IgD-negative memory B cell (primary cell): Measurements from ENCODE around the gene BICRAL. TPM values are rescaled to one million over a fixed set of nuclear protein-coding genes. Genes with fewer than 3 reads are reported as not detected.
"Not testable (repeated sequence)": the region's sequence is repeated elsewhere in the genome, so short reads cannot be mapped to it uniquely, and the experiment has no call there.

Experiments used
- H3K27ac Mint-ChIP-seq, 3 donors: one replicate each; pipeline ENCODE4 v1.8.0; 2020 to 2022; ENCODE audit warnings: mild to moderate bottlenecking in 3 of 3, mixed read lengths in 3 of 3, moderate library complexity in 1 of 3
- H3K27me3 Mint-ChIP-seq: one replicate; pipeline ENCODE4 v1.8.0; 2021; ENCODE audit warnings: mixed read lengths
- H3K36me3 Mint-ChIP-seq: one replicate; pipeline ENCODE4 v1.8.0; 2020; ENCODE audit warnings: mild to moderate bottlenecking, mixed read lengths
- H3K4me1 Mint-ChIP-seq, 3 donors: one replicate each; pipeline ENCODE4 v1.8.0; 2020 to 2022; ENCODE audit warnings: mixed read lengths in 3 of 3, mild to moderate bottlenecking in 1 of 3
- H3K4me3 Mint-ChIP-seq, 4 donors: one replicate each; pipeline ENCODE4 v1.8.0; 2020 to 2022; ENCODE audit warnings: mild to moderate bottlenecking in 4 of 4, mixed read lengths in 4 of 4, moderate library complexity in 3 of 4
- H3K9me3 Mint-ChIP-seq, 3 donors: one replicate each; pipeline ENCODE4 v1.8.0; 2020 to 2021; ENCODE audit warnings: mixed read lengths in 3 of 3, mild to moderate bottlenecking in 1 of 3
- polyA plus RNA-seq: library from polyadenylated mRNA; unstranded; fragments of 300-500 nt; fragmentation: Illumina TruSeq; gene quantifications from one replicate; pipeline ENCODE4 v1.2.3, GENCODE V29; 2021

The BICRAL gene
- polyA plus RNA-seq, 1 donor from 2014 or later = 4.7 TPM

DNA sequence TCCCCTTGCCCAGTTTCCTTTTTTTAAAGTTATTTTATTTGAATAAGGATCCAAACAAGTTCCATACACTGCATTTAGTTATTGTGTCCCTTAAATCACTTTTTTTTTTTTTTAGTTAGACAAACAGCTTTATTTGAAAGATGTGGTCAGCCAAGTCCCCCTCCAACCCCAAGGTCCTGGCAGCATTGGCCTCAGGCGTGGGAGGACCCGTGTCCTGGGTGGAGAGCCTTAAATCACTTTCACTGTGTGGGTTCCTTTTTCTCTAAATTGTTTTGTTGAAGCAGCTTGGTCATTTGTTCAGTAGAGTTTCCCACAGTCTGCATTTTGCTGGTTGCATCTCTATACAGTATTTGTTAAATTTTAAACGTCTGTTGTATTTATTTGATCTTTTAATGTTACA is 30.8 kb upstream of the BICRAL start:
- Mint-ChIP-seq H3K36me3 (no peaks in the 10 kb centered on the region), H3K27ac (peak overlapping the region in 1 of 3 donors; percentile 39), H3K9me3 (no peaks in the 10 kb centered on the region), H3K27me3 (no peaks in the 10 kb centered on the region), H3K4me1 (peaks cover 10 to 23% (median 22%) of the 10 kb centered on the region in 3 donors), H3K4me3 (no peak overlapping the region)

DNA sequence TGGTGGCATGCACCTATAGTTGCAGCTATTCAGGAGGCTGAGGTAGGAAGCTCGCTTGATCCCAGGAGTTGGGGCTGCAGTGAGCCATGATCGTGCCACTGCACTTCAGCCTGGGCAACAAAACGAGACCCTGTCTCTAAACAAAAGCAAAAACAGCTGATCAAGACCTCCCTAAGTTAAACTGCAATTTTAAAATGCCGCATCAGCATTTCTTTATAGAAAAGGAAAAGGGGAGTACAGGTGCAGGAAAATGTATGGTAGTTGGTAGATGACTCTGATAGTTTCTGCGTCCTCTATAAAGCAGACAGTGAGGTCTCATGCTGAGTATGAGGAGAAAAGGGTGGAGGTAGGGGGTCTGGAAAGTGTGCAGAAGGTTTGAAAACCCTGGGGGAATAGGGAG is 27.1 kb upstream of the BICRAL start:
- H3K36me3 Mint-ChIP-seq = peaks cover 3% of the 10 kb centered on the region

DNA sequence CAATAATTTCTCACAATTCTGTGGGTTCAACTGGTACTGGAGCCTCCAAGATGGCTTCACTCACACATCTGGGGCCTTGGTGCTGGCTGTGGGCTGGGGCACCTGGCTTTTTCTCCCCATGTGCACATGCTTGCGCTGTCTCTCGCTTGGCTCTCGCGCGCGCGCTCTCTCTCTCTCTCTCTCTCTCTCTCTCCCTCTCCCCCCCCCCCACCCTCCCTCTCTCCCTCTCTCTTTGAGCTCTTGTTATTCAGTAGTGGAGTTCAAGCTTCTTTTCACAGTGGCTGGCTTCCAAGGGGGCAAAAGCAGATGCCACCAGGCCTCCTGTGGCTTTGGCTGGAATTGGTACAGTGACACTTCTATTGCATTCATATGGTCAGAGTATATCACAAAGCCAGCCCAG is 25.1 kb upstream of the BICRAL start:
- H3K4me1 Mint-ChIP-seq = peaks cover 11 to 15% (median 11%) of the 10 kb centered on the region in 3 donors
- no peak overlapping the region for H3K4me3 Mint-ChIP-seq
- H3K9me3 Mint-ChIP-seq = no peaks in the 10 kb centered on the region
- peaks cover 3% of the 10 kb centered on the region for H3K36me3 Mint-ChIP-seq
- H3K27me3 Mint-ChIP-seq = no peaks in the 10 kb centered on the region
- H3K27ac Mint-ChIP-seq = no peak overlapping the region

More for the DNA sequence above, 27.1 kb upstream of the BICRAL start:
- no peaks in the 10 kb centered on the region for H3K9me3 Mint-ChIP-seq
- no peak overlapping the region for H3K27ac Mint-ChIP-seq
- no peaks in the 10 kb centered on the region for H3K27me3 Mint-ChIP-seq
- H3K4me3 Mint-ChIP-seq = no peak overlapping the region
- peaks cover 11 to 15% (median 11%) of the 10 kb centered on the region in 3 donors for H3K4me1 Mint-ChIP-seq

DNA sequence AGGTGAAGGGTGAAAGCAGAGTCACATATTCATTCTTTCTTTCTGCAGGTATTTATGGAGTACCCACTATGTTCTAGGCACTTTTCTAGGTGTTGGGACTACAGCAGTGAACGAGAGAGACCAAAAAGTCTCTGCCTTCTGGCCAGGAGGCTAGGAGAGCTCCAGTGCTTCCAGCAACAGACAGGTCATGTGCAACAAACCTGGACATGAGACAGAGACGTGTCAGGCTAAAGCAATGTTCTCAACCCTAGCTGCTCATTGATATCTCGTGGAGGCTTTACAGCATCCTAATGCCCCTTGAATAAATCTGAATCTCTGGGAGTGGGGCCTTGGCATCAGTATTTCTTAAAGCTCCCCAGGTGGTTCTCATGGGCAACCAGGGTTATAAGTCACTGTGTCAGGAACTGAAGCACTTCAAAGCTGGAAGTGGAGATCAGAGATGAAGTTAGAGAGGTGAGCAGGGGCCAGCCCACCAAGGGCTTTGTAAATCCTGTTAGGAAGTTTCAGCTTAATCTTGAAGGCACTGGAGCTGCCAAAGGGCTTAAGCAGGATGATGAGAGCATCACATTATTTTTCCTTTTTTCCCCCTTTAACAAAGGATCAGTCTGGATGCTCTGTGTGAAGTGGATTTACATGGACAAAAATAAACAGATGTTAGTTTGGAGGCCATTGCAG is 23.0 kb upstream of the BICRAL start:
- Mint-ChIP-seq H3K4me3 (no peak overlapping the region), H3K4me1 (peaks cover 6 to 13% (median 11%) of the 10 kb centered on the region in 3 donors), H3K9me3 (no peaks in the 10 kb centered on the region), H3K27me3 (no peaks in the 10 kb centered on the region), H3K27ac (peak overlapping the region in 1 of 3 donors; percentile 48), H3K36me3 (peaks cover 3% of the 10 kb centered on the region)

DNA sequence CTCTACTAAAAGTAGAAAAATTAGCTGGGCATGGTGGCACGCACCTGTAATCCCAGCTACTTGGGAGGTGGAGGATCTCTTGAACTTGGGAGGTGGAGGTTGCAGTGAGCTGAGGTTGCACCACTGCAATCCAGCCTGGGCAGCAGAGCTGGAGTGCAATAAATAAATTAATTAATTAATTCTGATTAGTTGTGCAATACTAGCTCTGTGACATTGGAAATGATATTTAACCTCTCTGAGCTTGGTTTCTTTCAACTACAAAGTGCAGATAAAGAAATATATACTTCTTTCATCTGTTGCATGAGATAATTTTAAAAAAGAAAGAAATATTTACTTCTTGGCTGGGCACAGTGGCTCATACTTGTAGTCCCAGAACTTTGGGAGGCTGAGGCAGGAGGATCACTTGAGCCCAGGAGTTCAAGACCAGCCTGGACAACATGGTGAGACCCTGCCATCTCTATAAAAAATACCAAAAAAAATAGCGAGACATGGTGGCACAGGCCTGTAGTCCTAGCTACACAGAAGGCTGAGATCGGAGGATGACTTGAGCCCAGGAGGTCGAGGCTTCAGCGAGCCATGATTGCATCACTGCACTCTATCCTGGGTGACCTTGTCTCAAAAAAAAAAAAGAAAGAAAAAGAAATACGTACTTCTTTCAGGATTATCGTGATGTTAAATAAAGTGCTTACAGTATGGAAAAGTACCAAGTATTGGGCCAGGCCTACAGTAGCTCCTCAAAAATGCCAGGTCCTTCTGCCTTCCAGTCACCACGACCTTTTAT is 20.4 kb upstream of the BICRAL start:
- Mint-ChIP-seq H3K36me3 (peaks cover 5% of the 10 kb centered on the region), H3K27ac (no peak overlapping the region), H3K9me3 (no peaks in the 10 kb centered on the region), H3K4me3 (no peak overlapping the region), H3K27me3 (no peaks in the 10 kb centered on the region), H3K4me1 (peaks cover 6 to 17% (median 7%) of the 10 kb centered on the region in 3 donors)

DNA sequence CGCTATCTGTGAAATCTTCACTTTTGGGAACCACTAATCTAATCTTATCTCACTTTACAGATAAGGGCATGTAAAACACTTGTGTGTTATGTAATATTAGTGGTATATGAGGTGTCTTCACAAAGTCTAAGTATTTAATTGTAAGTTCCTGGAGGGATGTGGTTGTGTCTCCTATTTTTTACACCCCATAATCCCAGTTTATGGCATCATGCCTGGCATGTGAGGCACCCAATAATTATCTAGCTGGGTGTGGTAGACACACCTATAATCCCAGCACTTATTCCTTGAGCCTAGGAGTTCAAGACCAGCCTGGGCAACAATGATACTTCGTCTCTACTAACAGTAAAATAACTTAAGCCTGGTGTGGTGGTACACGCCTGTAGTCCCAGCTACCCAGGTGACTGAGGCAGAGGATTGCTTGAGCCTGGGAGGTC is 19.4 kb upstream of the BICRAL start:
- H3K36me3 Mint-ChIP-seq = peaks cover 5% of the 10 kb centered on the region
- no peaks in the 10 kb centered on the region for H3K27me3 Mint-ChIP-seq
- no peaks in the 10 kb centered on the region for H3K9me3 Mint-ChIP-seq
- no peak overlapping the region for H3K27ac Mint-ChIP-seq
- H3K4me1 Mint-ChIP-seq = peaks cover 6 to 16% (median 8%) of the 10 kb centered on the region in 3 donors
- H3K4me3 Mint-ChIP-seq = no peak overlapping the region

DNA sequence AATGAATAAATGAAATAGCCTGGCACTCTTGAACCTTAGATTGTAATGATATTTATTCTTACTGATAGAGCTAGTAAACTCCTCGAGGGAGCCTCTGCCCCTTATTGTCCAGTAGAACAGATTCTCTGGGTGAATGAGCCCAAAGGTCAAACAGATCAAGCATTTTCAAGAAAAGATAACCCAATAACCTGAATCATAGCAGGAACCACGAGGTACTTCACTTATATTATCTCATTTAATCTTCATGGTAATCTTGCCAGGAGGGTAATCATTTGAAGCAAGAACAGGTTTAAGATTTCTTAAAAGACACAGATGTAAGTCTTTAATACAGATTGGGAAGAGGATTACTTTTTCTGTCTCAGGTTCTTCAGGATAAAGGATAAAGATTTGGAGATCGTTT is 18.9 kb upstream of the BICRAL start:
- Mint-ChIP-seq H3K4me1 (peaks cover 7 to 11% (median 8%) of the 10 kb centered on the region in 3 donors), H3K9me3 (no peaks in the 10 kb centered on the region), H3K4me3 (no peak overlapping the region), H3K36me3 (peaks cover 7% of the 10 kb centered on the region), H3K27me3 (no peaks in the 10 kb centered on the region), H3K27ac (no peak overlapping the region)

DNA sequence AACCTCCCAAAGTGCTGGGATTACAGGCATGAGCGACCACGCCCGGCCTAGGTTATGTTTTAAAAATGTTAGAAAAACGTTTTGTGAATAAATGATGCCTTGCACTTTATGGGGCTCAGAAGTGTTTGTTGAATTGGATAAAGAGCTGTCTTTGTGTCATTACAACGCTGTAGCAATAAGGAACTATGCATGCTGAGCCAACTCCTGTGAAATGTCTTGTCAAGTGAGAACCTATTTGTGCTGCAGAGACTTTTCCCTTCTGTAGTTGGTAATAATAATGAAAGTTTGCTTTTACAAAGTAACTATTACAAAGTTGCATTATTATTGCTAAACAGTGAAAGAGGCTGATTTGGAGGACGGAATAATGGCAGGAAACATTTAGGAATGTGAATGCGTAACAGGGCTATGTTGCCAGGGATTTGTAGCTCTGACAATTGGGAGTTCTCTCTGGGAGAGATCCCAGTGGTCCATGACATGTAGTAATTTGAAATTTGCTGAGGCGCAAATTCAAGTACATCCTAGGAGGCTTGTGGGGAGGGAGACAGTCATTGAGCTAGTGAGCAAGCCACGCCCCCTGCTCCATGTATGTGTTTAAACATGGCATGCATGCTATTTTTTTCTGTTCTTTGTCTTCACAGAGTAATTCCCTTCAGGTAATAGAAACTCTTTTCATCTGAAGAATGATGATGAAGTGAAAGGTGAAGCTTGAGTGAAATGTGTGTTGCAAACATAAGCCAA is 16.8 kb upstream of the BICRAL start:
- peaks cover 5 to 12% (median 6%) of the 10 kb centered on the region in 3 donors for H3K4me1 Mint-ChIP-seq

DNA sequence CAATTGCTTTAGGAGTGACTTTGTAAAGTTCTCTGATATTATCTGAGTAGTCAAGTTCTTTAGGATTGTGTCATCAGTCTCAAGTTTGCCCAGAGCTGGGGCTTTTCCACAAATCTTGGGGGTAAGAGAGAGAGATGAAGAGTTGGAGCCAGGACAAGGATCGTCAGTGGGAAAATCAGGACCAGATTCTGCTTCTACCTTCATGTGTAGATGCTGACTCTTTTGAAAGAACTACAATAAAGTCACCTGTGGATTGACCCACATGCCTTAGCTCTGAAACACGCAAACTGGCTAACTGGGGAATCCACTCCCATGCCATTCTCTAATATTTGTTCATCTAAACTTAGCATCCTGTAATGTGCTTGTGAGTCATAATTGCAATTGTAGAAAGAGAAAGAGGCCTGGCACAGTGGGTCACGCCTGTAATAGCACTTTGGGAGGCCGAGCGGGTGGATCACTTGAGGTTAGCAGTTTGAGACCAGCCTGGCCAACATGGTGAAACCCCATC is 15.6 kb upstream of the BICRAL start:
- H3K4me3 Mint-ChIP-seq = no peak overlapping the region
- no peaks in the 10 kb centered on the region for H3K27me3 Mint-ChIP-seq
- H3K27ac Mint-ChIP-seq = peak overlapping the region in 2 of 3 donors; percentile 59 to 81
- peaks cover 4% of the 10 kb centered on the region for H3K36me3 Mint-ChIP-seq
- H3K9me3 Mint-ChIP-seq = no peaks in the 10 kb centered on the region
- H3K4me1 Mint-ChIP-seq = peaks cover 8 to 16% (median 13%) of the 10 kb centered on the region in 3 donors

More for the DNA sequence above, 16.8 kb upstream of the BICRAL start:
- Mint-ChIP-seq H3K9me3 (no peaks in the 10 kb centered on the region), H3K27me3 (no peaks in the 10 kb centered on the region), H3K27ac (peak overlapping the region in 2 of 3 donors; percentile 31 to 81), H3K4me3 (no peak overlapping the region), H3K36me3 (peaks cover 4% of the 10 kb centered on the region)

DNA sequence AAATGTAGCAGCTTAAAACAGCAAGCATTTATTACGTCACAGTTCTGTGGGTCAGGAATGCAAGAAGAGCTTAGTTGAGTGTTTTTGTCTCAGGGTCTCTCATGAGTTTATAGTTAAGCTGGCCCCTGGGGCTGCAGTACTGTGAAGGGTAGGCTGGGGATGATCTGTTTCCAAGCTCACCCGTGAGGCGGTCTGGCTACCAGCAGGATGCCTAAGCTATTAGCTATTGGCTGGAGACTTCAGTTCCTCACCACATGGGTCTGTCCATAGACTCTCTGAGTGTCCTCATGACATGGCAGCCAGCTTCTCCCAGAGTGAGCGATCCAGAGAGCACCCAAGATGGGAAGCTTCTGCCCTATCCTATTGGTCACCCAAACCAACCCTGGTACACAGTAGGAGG is 12.8 kb upstream of the BICRAL start:
- Mint-ChIP-seq H3K27ac (peak overlapping the region; percentile 81 to 98 (median 97)), H3K9me3 (no peaks in the 10 kb centered on the region), H3K36me3 (peaks cover 4% of the 10 kb centered on the region), H3K4me1 (peaks cover 26 to 34% (median 29%) of the 10 kb centered on the region in 3 donors), H3K27me3 (no peaks in the 10 kb centered on the region), H3K4me3 (no peak overlapping the region)

DNA sequence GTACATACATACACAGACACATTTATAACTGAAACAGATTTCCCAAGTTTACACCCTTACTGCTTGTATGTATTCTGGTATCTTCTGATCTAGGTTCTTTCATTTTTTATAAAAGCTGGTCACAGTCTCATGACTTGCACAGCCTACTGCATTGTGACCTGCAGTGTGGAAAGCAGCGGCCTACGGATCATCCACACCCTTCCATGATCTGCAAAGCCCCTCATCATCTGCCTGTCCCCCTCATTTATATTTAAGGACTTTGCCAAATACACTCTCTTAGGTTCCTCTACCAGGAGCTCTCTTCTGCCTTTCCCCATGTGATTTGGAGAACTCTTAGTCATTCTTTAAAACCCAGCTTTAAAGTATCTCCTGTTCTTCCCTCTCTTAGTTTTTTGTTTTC is 12.0 kb upstream of the BICRAL start:
- Mint-ChIP-seq H3K27me3 (no peaks in the 10 kb centered on the region), H3K4me1 (peaks cover 33 to 41% (median 37%) of the 10 kb centered on the region in 3 donors), H3K4me3 (peak overlapping the region in 2 of 4 donors; percentile 33 to 34), H3K27ac (peak overlapping the region; percentile 81 to 98 (median 97)), H3K9me3 (no peaks in the 10 kb centered on the region), H3K36me3 (peaks cover 4% of the 10 kb centered on the region)

DNA sequence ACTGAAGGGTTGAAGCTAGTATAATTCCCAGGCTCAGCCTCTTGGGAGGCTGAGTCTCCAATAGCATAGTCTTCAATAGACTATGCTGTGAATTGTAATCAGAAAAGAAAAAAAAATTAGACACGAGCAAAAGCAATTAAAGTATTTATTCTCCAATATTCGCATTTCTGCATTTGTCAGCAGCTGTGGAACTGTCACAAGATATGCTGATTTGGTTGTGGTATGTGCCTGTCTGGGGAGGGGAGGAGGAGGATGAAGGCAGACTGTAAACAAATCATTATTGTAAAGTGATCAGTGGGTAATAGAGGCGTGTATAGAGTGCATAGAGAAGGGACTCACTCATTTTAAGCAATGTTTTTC is 10.1 kb upstream of the BICRAL start:
- peak overlapping the region; percentile 97 to 99 (median 98) for H3K27ac Mint-ChIP-seq

DNA sequence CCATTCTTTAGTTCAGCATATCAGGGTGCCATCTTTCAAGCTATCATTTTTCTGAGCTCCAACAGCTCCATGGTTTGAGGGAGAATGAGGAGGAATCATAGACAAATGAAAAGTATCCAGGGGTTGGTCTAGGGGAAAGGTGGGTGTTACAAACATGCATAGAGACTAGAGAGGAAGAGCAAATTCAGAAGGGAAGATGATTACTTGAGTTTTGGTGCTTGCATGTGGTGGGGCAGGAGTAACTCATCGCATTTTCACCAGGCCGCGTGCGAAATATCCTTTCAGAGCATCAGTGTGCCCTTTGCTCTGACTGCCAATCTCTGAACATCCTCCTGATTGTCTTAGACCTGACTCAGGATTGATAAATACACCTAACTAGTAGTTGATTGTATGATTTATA is 7.7 kb upstream of the BICRAL start:
- Mint-ChIP-seq H3K27ac (peak overlapping the region; percentile 99), H3K36me3 (no peaks in the 10 kb centered on the region), H3K9me3 (no peaks in the 10 kb centered on the region), H3K4me3 (peak overlapping the region; percentile 81 to 93 (median 88)), H3K4me1 (peaks cover 52 to 60% (median 58%) of the 10 kb centered on the region in 3 donors), H3K27me3 (no peaks in the 10 kb centered on the region)

More for the DNA sequence above, 10.1 kb upstream of the BICRAL start:
- Mint-ChIP-seq H3K4me3 (peak overlapping the region; percentile 73 to 92 (median 88)), H3K9me3 (no peaks in the 10 kb centered on the region), H3K27me3 (no peaks in the 10 kb centered on the region), H3K36me3 (peaks cover 2% of the 10 kb centered on the region), H3K4me1 (peaks cover 39 to 48% (median 42%) of the 10 kb centered on the region in 3 donors)

DNA sequence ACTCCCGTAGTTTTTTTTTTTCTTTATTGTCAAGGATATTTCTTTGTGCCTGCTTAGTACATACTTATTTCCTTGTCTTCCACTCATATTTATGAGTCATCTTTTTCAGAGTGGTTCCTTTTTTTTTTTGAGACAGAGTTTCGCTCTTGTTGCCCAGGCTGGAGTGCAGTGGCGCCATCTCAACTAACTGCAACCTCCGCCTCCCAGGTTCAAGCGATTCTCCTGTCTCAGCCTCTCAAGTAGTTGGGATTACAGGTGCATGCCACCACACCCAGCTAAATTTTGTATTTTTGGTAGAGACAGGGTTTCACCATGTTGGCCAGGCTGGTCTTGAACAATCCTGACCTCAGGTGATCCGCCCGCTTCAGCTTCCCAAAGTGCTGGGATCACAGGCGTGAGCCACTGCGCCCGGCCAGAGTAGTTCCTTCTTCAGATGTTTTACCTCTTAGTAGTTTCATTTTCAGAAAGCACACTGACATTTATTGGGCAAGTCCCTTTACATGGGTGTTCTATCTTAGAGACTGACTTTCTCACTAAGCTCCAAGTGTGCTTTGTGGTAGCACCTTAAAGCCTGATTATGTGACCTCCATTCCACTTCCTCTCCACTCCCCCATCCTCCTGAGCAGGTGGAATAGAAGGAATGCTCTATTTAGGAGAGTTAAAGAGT is 6.9 kb upstream of the BICRAL start:
- H3K27ac Mint-ChIP-seq = peak overlapping the region; percentile 99
- H3K9me3 Mint-ChIP-seq = not testable (repeated sequence)

More for the DNA sequence above, 6.9 kb upstream of the BICRAL start:
- Mint-ChIP-seq H3K4me1 (peaks cover 58 to 67% (median 60%) of the 10 kb centered on the region in 3 donors), H3K4me3 (peak overlapping the region; percentile 82 to 93 (median 92))
- H3K36me3 Mint-ChIP-seq, H3K27me3 Mint-ChIP-seq: not testable (repeated sequence)
